Activated CD8-positive, alpha-beta memory T cell treated with anti-CD3 and anti-CD28 coated beads, Interleukin-2, amount 10 ng/mL, durations not matched to agents 7 days and 5 days (primary cell): ENCODE measurements around the gene METTL13. TPM values are rescaled to one million over a fixed set of nuclear protein-coding genes. Genes with fewer than 3 reads are reported as not detected.
A peak's percentile ranks its signal among the peaks of the same experiment; 100 is the strongest.

Experiments
- ATAC-seq: fragments of 150-1000 bp; cut with Tn5 transposase; one replicate; pipeline ENCODE4 v1.10.0; 2021; ENCODE audit warnings: moderate library complexity
- CTCF ChIA-PET: fragments of 350-600 bp; sonication (Branson Sonifier 250); formaldehyde crosslinking; loops from one replicate; lab custom pipeline; 2021; ENCODE audit warnings: antibody characterized with exemption; lab: Charles Lee
- DNase-seq: peaks from one replicate; pipeline ENCODE4 v3.0.0-alpha.2; 2020
- H3K27ac Mint-ChIP-seq: one replicate; pipeline ENCODE4 v1.8.0; 2021; ENCODE audit warnings: mild to moderate bottlenecking, mixed read lengths
- H3K27me3 Mint-ChIP-seq: one replicate; pipeline ENCODE4 v1.8.0; 2021; ENCODE audit warnings: mixed read lengths
- H3K36me3 Mint-ChIP-seq: one replicate; pipeline ENCODE4 v1.8.0; 2021; ENCODE audit warnings: mild to moderate bottlenecking, mixed read lengths
- H3K4me1 Mint-ChIP-seq: one replicate; pipeline ENCODE4 v1.8.0; 2021; ENCODE audit warnings: mixed read lengths
- H3K4me3 Mint-ChIP-seq: one replicate; pipeline ENCODE4 v1.8.0; 2021; ENCODE audit warnings: mild to moderate bottlenecking, moderate library complexity, mixed read lengths
- H3K9me3 Mint-ChIP-seq: one replicate; pipeline ENCODE4 v1.8.0; 2022; ENCODE audit warnings: low read depth, mixed read lengths
- total RNA-seq, 2 experiments: library from RNA; stranded (reverse); gene quantifications; one replicate each; pipeline ENCODE4 v1.2.3, GENCODE V29; 2021

METTL13 gene
- total RNA-seq = 10 to 100 TPM; 47.0 to 56.4 TPM

DNA sequence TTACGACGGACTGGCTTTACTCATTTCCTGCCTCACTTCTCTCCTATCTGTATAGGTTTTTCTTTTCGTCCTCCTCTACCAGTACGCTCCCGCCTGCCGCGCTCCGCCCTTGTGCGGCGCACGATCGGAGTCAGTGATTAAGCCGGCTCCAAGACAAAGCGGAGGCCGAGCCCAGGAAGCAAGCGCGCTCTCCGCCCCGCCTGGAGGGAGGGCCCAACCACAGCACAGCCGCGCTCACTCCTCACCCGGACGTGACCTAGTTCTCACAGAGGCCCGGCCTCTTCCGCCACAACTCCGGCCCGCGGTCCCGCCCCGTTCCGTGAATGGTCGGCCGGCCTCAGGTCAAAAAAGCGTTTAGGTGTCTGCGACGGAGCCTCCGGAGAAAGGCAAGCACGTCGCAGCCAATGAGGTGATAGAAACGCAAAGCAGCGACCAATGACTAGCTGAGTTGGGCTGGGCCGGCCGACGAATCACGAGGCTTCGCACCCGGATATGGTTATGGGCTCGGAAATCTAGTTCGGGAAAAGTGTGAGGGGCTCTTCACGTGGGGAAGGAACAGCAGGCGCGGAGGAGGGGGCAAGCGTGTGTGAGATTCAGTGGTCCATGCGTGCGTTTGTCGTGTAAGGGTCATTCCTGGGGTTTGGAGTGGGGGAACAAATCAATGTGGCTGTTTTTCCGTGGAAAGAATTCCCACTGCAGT, at the start of gene METTL13:
Gene METTL13 (plus strand): TSS at position 485 of the 700 bp plus-strand sequence. CDS start 308 bp downstream, outside the sequence.
- peaks cover 59% of the 10 kb centered on the region for H3K4me1 Mint-ChIP-seq
- H3K27me3 Mint-ChIP-seq = no peaks in the 10 kb centered on the region
- peaks cover 27% of the 10 kb centered on the region for H3K36me3 Mint-ChIP-seq
- H3K9me3 Mint-ChIP-seq = no peaks in the 10 kb centered on the region
- CTCF ChIA-PET = interaction anchor here (1.0 to 2.4 kb wide), 7 partner anchors 17 to 204 kb away, joined by 3 to 11 read pairs (median 4); partner anchors contain the start of gene VAMP4
- H3K27ac Mint-ChIP-seq = peak within 1 kb of the TSS; percentile 99
- peak within 1 kb of the TSS; percentile 99 for H3K4me3 Mint-ChIP-seq
- peak; percentile 99 for DNase-seq
- peak; percentile 96 for ATAC-seq

DNA sequence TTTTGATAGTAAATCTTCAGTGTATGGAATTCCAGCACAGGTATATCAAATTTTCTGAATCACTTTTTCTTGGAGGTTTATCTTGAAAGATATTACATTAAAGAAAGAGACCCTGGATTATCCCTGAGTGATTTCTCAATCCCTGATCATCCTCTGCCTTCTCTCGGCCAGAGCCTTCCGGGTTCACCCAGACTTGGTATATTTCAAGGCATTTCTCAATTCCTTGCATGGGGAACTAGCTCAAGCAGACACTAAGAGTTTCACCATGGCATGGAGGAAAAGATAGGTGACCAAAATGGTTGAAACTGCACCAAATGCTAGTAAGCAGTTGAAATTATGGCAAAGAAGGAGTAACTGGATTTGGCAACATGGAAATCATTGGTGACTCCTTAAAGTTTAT, 45.3 kb upstream of the METTL13 start:
- DNase-seq = no peak
- CTCF ChIA-PET = interaction anchor here (1.9 kb wide), 1 partner anchor 20 kb away, joined by 7 read pairs; no protein-coding TSS in a partner anchor
- Mint-ChIP-seq H3K4me1 (peaks cover 33% of the 10 kb centered on the region), H3K9me3 (no peaks in the 10 kb centered on the region), H3K27ac (no peak overlapping the region), H3K4me3 (no peak overlapping the region), H3K27me3 (no peaks in the 10 kb centered on the region), H3K36me3 (peaks cover 31% of the 10 kb centered on the region)
- no peak for ATAC-seq

DNA sequence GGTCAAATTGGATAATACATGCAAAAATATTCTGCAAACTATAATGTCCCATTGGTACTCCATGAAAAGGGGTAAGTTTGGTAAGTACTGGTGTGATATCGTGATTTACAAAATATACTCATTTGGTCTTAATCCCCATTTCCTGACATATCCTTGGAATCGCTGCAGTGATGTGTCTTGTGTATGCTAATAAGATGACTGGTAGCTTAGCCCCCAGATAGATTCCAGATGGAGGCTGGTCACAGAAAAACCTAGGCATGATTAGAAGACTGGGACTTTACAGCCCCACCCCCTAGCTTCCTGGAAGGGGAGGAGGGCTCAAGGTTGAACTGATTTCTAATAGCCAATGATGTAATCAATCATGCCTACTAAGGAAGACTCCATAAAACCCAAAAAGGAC, 42.5 kb upstream of the METTL13 start:
- H3K27me3 Mint-ChIP-seq = no peaks in the 10 kb centered on the region
- no peaks in the 10 kb centered on the region for H3K9me3 Mint-ChIP-seq
- peak overlapping the region; percentile 98 for H3K27ac Mint-ChIP-seq
- H3K36me3 Mint-ChIP-seq = peaks cover 29% of the 10 kb centered on the region
- DNase-seq (no peak), ATAC-seq (no peak)
- CTCF ChIA-PET = interaction anchor here (0.9 to 5.7 kb wide), 4 partner anchors 20 to 254 kb away, joined by 3 to 34 read pairs (median 4); partner anchors contain the start of genes DNM3 and PRRC2C
- H3K4me3 Mint-ChIP-seq = no peak overlapping the region
- H3K4me1 Mint-ChIP-seq = peaks cover 46% of the 10 kb centered on the region

DNA sequence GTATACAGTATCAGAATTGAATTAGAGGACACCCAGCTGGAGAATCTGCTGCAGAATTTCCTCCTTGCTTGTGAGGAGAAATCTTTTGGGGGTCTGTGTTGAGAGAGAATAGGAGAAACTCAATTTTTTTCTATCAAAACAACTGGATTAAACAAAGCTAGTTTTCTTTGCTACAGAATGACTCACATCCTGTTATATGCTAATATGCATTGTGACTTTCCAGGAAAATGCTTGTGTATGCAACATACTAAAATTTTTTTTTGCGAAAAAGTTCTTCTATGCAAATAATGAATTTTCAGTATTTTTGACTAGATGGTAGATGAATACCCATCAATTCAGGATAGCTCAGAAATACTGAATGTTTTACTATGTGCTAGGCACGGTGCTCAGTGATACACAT, 41.8 kb upstream of the METTL13 start:
- peaks cover 26% of the 10 kb centered on the region for H3K36me3 Mint-ChIP-seq
- DNase-seq = no peak
- peak overlapping the region; percentile 98 for H3K27ac Mint-ChIP-seq
- H3K4me1 Mint-ChIP-seq = peaks cover 48% of the 10 kb centered on the region
- ATAC-seq = no peak
- CTCF ChIA-PET = interaction anchor here (1.1 to 5.7 kb wide), 4 partner anchors 20 to 102 kb away, joined by 3 to 34 read pairs (median 6); partner anchors contain the start of gene DNM3
- H3K9me3 Mint-ChIP-seq = no peaks in the 10 kb centered on the region
- H3K27me3 Mint-ChIP-seq = no peaks in the 10 kb centered on the region
- peak overlapping the region; percentile 97 for H3K4me3 Mint-ChIP-seq

GRCh38 chr1:171740356-171740863, 41.0 kb upstream of the METTL13 start:
- Mint-ChIP-seq H3K9me3 (no peaks in the 10 kb centered on the region), H3K27me3 (no peaks in the 10 kb centered on the region), H3K36me3 (peaks cover 22% of the 10 kb centered on the region), H3K27ac (peak overlapping the region; percentile 98), H3K4me1 (peaks cover 48% of the 10 kb centered on the region), H3K4me3 (peak overlapping the region; percentile 97)
- no peak for DNase-seq
- ATAC-seq = no peak
- CTCF ChIA-PET = interaction anchor here (0.7 to 5.7 kb wide), 10 partner anchors 25 to 255 kb away, joined by 3 to 34 read pairs (median 4); partner anchors contain the start of genes METTL13 and PRRC2C

GRCh38 chr1:171740987-171741871, 40.2 kb upstream of the METTL13 start:
- Mint-ChIP-seq H3K27me3 (no peaks in the 10 kb centered on the region), H3K27ac (peak overlapping the region; percentile 98), H3K4me3 (peak overlapping the region; percentile 97), H3K9me3 (no peaks in the 10 kb centered on the region), H3K4me1 (peaks cover 48% of the 10 kb centered on the region), H3K36me3 (peaks cover 20% of the 10 kb centered on the region)
- ATAC-seq (peak; percentile 31), DNase-seq (peak; percentile 74)
- CTCF ChIA-PET = interaction anchor here (0.7 to 5.7 kb wide), 13 partner anchors 25 to 918 kb away, joined by 3 to 34 read pairs (median 5); partner anchors contain the start of genes FASLG, METTL13 and PRRC2C

DNA sequence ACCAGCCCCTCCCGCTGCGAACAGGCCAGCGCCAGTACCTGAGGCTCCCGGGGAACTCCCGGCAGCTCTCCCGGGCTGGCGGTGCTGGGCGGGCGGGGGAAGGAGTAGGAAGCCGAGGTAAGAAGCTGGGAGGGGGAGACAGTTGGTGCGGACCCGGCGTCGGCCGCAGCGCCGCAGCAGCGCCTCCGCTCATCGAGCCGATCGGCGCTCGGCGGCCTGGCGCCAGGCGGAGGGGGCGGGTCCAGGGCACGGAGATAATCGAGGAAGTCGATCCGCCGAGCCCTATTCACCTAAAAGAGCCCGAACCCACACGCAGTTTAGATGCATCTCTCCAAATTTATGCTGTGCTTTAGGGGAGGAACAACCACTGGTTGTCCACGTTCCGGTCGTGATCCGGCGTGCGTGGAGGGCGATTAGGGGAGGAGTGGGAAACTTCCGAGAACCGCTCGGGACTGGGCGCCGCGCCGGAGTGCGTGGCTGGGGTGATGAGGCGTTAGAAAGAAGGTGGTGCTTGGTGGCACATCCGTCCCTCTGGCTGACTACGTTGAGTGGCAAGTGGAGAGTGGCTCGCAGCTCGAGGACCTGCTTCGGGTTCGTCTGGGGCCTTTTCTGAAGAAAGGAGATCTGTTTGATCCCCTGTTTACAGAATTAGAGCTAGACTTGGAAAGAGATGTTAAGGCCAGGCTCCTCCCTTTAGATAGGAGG, 39.4 kb upstream of the METTL13 start, which contains the start of gene VAMP4:
Gene VAMP4 (minus strand): TSS at position 194 of the 705 bp plus-strand sequence. CDS start 3,651 bp downstream, outside the sequence.
- peak; percentile 90 for DNase-seq
- Mint-ChIP-seq H3K4me1 (peaks cover 46% of the 10 kb centered on the region), H3K27me3 (no peaks in the 10 kb centered on the region), H3K4me3 (peak within 1 kb of the TSS; percentile 97), H3K27ac (peak within 1 kb of the TSS; percentile 98), H3K36me3 (peaks cover 12% of the 10 kb centered on the region), H3K9me3 (no peaks in the 10 kb centered on the region)
- CTCF ChIA-PET = interaction anchor here (1.0 to 5.7 kb wide), 11 partner anchors 12 to 917 kb away, joined by 3 to 34 read pairs (median 4); partner anchors contain the start of genes FASLG, METTL13 and PRRC2C
- ATAC-seq = peak; percentile 96

- H3K4me3 Mint-ChIP-seq = peak overlapping the region; percentile 97
- H3K27ac Mint-ChIP-seq = peak overlapping the region; percentile 98
- H3K27me3 Mint-ChIP-seq = no peaks in the 10 kb centered on the region
- ATAC-seq (peak; percentile 3), DNase-seq (no peak)
- peaks cover 45% of the 10 kb centered on the region for H3K4me1 Mint-ChIP-seq
- CTCF ChIA-PET = interaction anchor here (1.0 to 5.7 kb wide), 7 partner anchors 12 to 917 kb away, joined by 3 to 34 read pairs (median 4); partner anchors contain the start of genes FASLG and PRRC2C
- peaks cover 10% of the 10 kb centered on the region for H3K36me3 Mint-ChIP-seq
- H3K9me3 Mint-ChIP-seq = no peaks in the 10 kb centered on the region
These were observed 38.9 kb upstream of the METTL13 start for GRCh38 chr1:171742577-171742922.

DNA sequence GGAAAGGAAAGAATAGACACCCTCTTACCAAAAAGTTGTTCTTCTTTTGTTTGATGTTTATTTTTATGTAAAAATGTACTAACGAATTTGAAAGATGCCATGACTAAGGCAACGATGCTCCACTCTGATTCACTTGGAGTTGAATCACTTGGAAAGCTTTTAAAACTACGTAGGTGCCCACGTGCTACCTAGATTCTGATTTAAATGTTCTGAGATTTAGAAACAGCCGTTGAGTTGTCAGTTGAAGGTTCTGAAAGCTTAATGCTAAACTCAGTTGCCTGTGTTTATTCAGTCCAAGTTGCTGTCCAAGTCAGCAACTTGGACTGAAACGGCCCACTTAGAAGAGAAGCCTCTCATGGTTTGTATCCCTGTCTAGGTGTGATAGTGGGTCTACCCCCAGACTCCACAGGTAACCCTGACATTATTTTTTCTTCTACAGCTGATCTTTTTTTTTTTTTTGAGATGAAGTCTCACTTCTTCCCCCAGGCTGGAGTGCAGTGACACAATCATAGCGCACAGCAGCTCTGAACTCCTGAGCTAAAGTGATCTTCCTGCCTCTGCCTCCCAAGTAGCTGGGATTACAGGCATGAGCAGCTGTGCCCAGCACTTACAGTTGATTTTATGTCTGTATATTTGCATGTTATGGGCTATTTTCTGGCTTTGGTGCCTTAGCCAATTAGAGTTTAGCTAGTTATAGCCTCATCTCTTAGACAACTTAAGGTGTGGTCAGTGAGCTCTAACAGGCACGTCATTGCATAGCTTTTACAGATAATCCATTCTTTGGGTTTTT, 38.2 kb upstream of the METTL13 start:
- H3K27me3 Mint-ChIP-seq = no peaks in the 10 kb centered on the region
- H3K36me3 Mint-ChIP-seq = peaks cover 8% of the 10 kb centered on the region
- H3K4me1 Mint-ChIP-seq = peaks cover 44% of the 10 kb centered on the region
- H3K27ac Mint-ChIP-seq = peak overlapping the region; percentile 98
- peak overlapping the region; percentile 97 for H3K4me3 Mint-ChIP-seq
- no peak for ATAC-seq
- H3K9me3 Mint-ChIP-seq = no peaks in the 10 kb centered on the region
- CTCF ChIA-PET = interaction anchor here (0.5 to 5.7 kb wide), 8 partner anchors 27 to 1835 kb away, joined by 3 to 34 read pairs (median 4); partner anchors contain the start of genes METTL13 and PRRC2C
- DNase-seq = no peak

DNA sequence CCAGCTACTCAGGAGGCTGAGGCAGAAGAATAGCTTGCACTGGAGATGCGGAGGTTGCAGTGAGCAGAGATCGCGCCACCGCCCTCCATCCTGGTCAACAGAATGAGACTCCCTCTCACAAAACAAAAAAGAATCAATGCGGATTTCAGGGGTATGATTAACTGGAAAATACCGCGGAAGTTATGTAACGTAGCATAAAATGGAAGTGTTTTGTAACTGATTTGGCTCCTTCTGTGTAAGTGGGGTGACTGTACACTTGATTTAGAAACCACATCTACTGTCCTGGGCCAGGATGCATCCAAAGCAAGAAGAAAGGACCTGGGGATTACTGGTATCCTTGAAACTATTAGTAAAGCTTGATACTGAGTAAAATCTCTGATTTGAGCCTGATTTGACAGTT, 36.5 kb upstream of the METTL13 start:
- no peak for DNase-seq
- H3K9me3 Mint-ChIP-seq = no peaks in the 10 kb centered on the region
- CTCF ChIA-PET = interaction anchor here (0.6 kb wide), 1 partner anchor 260 kb away, joined by 3 read pairs; the partner anchor contains the start of gene PRRC2C
- H3K4me3 Mint-ChIP-seq = no peak overlapping the region
- no peak for ATAC-seq
- H3K4me1 Mint-ChIP-seq = peaks cover 27% of the 10 kb centered on the region
- no peak overlapping the region for H3K27ac Mint-ChIP-seq
- H3K36me3 Mint-ChIP-seq = peaks cover 2% of the 10 kb centered on the region
- H3K27me3 Mint-ChIP-seq = no peaks in the 10 kb centered on the region

DNA sequence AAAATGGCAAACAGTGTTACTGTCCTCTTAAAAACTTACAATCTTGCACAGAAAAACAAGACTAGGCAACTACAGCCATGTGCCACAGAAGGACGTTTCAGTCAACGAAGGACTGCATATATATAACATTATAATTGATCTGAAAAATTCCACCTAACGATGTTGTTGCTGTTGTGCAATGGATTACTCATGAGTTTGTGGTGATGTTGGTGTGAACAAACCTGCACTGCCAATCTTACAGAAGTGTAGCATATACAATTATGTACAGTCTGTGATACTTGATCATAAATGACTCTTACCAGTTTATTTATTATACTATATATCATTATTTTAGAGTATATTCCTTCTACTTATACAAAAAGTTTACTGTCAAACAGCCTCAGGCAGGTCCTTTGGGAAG, 32.8 kb upstream of the METTL13 start:
- peaks cover 14% of the 10 kb centered on the region for H3K4me1 Mint-ChIP-seq
- DNase-seq (no peak), ATAC-seq (no peak)
- peaks cover 2% of the 10 kb centered on the region for H3K36me3 Mint-ChIP-seq
- CTCF ChIA-PET = no interaction called here
- no peaks in the 10 kb centered on the region for H3K27me3 Mint-ChIP-seq
- no peak overlapping the region for H3K27ac Mint-ChIP-seq
- no peak overlapping the region for H3K4me3 Mint-ChIP-seq
- no peaks in the 10 kb centered on the region for H3K9me3 Mint-ChIP-seq
